HG02642 (cell line): Measurements from ENCODE around the gene DOC2B.
"Not testable (repeated sequence)": the region's sequence is repeated elsewhere in the genome, so short reads cannot be mapped to it uniquely, and the experiment has no call there.

Experiments used
- ATAC-seq: cut with Tn5 transposase; IDR thresholded peaks from one replicate; pipeline ENCODE4 v1.9.1; 2021; ENCODE audit warnings: mild to moderate bottlenecking; ENCODE audit not compliant: unreplicated experiment, poor library complexity

Gene DOC2B

DNA sequence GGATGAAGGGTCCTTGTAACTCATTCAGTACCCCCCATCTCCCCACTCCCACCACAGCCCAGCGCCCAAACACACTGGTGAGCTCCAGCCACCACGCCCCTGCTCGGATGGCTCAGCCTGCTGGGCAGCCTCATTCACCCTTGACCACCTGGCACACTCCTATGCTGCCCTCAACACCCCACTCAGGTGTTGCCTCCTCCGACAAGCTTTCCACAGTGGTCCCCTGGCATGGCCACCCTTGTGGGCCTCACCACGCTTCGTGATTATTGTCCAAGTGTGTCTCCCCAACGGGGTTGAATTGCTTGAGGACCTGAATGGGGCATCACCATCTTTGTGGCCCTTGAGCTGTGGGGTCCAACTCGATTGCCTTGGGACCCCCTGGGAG, 12.0 kb upstream of the DOC2B start:
- no peak for ATAC-seq

DNA sequence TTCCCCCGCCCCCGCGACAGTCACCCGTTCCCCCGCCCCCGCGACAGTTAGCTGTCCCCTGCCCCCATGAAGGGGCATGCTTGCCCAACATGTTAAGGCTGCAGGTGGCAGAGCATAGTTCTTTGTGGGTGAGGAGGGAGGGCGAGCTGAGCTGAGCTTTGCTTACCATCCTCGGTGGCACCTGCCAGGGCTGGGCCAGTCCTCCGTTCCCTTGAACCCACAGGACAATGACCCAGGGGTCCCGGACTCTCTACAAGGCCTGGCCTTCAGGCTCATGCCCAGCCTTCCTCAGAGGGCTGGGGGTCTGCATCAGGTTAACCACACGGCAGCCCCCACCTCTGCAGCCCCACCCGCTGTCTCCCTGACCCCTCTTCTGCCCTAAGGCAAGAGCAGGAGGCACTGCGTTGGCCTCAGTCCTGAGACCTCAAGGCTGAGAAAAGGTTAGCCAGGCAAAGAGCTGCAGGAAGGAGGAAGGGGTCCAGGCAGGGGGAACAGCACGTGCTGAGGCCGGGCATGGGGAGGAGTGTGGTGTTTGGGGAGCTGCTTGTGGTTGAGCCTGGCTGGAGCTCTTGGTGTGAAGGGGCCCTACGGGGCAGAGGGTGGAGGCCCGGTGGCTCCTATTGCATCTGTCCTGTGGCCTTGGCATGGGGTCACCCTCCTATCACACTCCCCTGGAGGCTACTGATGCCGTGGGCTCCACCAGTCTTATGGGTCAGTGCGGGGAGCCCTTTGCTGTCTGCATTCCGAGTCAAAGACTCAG, 11.4 kb upstream of the DOC2B start:
- no peak for ATAC-seq

DNA sequence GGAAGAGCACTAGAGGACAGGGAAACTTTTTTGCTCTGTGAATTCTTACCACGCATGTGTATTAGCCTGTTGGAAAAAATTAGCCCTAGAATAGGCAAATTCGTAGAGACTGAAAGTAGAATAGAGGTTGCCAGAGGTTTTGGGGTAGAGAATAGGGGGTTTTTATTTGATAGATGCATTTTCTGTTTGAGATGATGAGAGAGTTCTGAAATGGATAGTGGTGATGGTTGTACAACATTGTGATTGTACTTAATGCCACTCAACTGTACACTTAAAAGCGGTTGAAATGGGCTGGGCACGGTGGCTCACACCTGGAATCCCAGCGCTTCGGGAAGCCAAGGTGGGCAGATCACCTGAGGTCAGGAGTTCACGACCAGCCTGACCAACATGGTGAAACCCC, 8.0 kb upstream of the DOC2B start:
- ATAC-seq, result no peak

DNA sequence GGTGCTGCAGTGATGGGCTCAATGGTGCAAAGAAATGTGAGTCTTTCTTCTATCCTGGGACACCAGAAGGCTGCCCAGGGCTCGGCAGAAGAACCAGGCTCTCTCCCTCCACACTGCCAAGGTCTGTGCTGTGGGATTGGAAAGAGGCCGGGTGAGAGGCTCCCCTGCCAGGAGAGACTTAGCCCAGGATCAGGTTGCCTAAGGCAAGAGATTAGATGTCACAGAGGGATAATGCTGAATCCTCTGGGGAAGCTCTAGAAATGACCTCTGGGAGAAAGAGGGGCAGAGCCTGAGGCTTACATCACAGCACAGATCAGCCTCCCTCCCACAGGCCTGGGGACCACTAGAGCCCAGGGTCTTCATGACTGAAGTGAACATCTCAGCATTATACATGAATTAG, 5.7 kb upstream of the DOC2B start:
- no peak for ATAC-seq

DNA sequence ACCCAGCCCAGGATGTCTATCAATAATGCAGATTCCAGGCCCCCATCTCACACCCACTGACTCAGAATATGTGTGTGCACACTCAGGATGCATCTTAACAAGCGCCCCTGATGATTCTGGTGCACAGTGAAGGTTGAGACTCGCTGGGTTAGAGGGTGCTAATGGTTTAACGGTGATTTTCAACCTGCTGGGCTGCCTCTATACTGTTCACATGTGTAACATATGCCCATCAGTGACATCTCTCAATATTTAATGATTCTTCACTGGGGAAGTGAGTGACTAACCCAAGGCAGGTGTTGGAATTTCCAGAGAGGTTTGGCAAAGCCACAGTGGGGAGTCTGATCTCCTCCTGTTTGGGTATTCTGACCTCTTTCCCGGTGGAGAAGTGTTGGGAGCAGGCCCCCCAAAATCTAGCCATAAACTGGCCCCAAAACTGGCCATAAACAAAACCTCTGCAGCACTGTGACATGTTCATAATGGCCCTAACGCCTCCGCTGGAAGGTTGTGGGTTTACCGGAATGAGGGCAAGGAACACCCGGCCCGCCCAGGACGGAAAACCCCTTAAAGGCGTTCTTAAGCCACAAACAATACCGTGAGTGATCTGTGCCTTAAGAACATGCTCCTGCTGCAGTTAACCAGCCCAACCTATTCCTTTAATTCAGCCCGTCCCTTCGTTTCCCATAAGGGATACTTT, 4.1 kb upstream of the DOC2B start:
- ATAC-seq, result no peak

DNA sequence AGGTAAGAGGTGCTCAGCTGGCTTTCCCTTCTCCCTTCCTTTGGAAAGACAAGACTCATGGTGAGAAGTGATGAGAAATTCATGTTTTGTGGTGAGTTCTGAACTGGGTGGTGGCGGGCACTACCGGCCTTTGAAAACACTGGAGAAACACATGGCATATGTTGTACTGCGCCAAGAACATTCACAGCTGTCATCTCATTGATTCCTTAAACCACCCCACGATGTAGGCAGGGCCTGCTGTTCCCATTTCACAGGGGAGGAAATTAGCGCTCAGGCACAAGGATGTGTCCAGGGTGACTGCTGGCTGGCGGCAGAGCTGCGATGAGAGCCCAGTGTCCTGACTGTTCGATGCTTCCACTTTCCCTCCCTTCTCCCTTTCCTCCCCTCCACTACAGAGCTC, 1.6 kb upstream of the DOC2B start:
- ATAC-seq, result no peak

DNA sequence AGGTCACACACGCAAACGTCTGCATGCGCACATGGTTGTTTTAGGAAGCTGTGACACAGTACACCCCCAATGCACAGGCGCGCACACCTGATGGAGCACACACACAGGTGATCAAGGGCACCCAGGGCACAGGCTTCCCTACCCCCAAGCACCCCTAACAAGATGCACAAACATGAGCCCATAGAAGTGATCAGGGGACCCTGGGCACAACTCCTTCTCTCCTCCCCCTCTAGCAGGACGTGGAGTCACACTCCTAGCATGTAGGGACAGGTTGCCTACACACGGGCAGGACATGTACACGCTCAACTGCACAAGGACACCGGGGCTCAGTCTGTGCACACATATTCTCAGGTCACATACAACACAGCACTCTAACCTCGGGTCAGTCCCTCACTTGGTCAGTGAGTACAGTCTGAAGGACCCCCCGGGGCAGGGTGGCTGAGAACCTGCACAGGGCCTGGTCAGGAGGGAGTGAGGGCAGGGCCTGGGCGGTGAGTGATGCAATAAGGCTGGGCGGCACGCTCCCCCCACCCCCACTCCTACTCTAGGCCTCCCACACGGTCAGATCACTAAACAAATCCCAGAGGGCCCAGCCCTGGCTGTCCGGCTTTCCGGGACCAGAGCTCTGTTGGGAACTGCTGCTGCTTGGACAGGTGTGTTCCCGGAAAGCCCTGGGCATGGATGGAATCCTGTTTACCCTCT, 751 bp upstream of the DOC2B start:
- no peak for ATAC-seq

DNA sequence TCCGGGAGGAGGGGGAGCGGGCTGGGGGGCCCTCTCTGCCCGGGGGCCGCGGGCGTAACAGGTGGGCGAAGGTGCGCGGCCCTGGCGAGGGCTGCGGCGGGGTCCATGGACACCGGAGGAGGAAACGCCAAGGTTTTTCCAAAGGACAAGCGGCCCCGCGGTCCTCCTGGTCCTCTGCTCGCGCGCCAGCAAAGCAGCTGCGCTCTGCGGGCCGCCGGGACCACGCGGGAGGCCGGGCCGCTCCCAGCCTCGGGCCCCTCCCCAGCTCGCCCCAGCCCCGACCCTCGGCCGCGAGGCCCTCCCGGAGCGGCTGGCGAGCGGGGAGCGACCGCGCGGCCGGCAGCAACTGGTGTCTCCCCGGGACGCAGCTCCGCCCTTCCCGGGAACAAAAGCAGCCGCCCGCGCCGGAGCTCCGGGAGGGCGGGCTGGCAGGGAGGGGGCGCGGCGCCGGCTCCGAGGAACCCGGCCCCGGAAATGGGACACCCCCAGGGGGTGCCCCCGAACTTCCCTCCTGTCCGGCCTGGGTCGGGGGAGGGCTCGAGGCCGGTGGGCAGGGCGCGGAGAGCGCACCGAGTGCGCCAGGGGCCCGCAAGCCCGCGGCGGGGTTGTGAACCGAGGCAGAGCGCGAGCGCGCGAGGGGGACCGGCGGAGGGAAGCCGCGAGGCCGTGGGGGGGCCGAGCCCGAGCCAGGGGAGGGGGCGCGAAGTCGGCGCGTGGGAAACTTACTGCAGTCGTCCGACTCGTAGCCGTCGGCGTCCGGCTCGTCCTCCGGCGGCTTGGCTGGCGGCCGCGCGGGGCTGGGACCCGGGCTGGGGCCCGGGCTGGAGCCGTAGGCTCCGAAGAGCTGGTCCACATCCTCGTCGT, 837 bp downstream of the DOC2B start:
- no peak for ATAC-seq

DNA sequence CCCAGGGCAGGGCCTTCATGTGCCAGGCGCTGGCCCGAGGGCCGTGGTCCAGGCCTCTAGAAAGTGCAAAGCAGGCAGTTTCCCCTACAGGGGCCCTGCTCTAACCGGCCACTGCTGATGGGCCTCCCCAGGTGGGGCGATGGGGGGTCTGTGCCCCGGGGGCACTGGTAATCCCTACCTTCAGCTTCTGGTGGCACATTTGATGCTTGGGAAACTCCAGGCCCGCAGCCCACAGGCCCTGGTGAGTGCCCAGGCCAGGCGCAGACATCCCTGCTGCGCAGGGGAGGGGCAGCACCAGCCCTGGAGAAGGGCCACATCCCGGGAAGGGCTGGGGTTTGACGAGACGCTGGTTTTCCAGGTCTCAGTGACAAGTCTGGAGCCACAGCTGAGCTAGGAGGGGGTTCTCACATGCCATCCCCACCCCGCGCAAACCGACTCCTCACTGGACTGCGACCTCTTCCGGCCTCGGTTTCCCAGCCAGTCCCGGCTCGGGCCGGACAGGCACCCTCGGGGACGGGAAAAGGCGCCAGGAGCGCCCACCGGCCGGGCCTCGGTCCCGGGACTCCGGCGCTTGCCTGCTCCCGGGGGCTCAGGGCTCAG, 1.6 kb downstream of the DOC2B start:
- no peak for ATAC-seq

DNA sequence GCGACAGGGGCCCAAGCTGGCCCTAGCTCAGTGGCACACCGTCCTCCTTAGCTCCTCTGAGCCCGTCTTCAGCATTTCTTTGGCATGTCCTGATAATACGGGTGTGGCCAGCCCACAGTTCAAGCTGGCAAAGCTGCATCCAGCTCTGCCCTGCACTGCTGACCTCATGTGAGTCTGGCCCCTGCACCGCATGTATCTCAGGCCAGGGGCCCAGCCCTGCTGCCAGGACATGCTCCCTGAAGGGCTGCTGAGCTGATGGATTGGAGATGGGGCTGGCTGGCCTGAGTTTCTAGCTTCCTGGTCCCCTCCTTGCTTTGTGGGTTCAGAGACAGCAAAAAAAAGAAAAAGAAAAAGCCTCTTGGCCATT, 2.4 kb downstream of the DOC2B start:
- no peak for ATAC-seq

DNA sequence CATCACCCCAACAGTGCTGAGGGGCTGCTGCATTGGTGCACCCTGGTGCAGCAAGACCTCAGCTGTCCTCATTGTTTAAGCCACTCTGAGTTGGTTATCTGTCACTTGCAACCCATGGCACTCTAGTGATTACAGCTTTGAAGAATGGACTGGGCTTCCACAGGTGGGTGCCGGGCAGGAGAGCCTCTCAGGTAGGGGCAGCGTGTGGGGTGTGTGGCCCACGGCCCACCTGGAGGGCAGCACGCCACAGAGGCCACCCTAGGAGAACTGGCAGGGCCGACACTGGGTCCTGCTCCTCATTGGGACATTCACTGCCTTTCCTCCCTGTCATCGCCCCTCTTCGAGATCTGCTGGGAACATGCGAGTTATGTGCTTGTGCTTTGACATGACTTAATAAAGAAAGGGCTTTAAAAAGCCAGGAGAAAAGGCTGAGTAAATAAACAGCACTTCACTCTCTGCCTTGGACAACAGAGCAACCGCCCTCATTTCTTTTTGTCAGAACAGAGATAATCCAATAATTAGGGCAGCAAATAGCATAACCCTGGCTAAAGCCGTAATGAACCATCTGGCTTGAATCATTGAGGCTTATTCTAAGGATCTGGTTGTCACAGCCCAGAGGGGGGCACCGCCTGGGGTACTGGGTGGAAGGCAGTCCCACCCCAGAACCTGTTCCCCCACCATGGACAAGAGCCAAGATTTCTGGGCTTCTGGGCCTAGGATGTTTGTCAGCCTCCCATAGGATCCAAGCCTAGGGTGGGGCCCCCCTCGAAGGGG, 3.0 kb downstream of the DOC2B start:
- no peak for ATAC-seq

DNA sequence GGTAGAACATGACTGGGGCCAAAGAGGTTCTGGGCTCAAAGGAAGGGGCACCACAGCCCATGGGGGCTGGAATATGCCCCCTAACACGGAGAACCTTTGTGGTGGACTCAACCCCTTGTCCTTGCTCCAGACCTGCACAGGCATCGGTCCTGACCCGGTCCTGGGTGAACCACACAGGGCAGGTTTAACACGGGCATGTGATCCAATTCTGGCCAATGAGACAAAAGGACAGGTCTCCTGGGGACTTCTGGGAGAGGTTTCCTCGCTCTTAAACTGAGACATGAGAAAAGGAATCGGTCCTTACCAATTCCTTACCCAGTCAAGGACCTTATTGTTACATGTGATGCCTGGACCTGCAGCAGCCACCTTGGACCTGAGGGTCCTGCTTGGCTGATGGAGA, 3.7 kb downstream of the DOC2B start:
- ATAC-seq, result no peak

DNA sequence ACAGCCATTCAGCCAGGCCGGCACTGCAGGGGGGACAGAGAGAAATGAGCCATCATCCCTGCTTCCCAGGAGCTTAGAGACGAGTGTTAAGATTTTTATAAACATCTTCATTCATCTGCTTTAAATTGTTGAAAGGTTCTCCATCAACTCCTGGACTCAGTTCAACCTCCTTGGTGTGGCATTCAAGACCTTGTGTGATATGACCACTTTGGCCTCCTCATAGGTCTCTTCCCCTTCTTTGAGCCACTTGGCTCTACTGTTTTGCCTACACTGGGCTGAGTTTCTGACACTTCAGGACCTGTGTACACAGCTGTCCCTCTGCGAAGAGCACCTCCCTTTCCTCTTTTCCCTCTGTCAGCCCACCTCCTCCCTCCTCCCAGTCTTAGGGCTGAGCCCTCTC, 4.3 kb downstream of the DOC2B start:
- ATAC-seq, result no peak

DNA sequence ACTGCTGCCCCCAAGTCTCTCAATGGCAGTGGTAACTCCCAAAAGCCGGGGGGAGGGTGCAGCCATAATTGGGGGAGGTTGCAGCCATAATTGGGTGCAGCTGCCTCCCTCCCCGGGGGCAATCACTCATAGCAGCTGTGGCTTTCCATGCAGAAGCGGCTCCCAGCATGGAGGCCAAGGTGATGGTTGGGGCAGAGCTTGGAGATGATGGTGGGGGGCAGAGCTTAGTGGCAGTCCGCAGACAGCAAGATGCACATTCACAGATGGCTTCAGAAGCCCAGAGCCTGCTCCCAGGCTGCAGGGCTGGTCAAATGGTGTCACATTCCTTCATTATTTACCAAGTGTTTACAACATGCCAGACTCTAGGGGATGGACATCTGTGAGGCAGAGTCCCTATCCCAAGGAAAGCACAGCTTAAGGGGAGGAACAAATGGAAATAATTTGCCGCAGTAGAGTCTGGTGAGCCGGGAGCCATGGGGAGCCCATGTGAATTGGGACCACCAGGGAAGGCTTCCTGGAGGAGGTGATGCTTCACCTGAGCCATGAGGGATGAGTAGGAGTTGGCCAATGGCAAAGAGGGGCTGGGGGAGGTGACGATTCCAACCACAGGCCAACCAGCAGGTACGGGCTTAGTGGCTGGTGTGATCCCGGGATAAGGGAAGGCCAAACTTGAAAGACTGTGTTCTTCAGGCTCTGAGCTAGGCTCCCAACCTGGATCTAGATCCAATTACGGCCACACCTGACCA, 8.1 kb downstream of the DOC2B start:
- no peak for ATAC-seq

DNA sequence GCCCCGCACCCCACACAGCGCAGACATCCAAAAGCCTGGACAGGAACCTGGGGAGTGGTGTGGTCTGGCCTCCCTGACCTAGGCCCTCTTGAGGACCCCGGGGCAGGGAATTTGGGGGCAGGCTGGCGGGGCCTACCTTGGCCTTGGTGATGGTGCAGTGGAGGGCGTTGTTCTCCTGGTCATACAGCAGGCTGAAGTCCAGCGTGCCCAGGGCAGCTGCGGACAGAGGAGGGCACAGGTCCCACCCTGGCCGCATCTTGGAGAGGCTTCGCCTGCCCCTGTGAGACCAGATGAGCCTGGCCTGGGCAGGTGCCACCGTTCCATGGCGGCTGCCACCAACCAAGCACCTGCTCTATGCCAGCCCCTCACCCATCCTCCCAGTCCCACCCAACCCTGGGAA, 9.0 kb downstream of the DOC2B start:
- ATAC-seq, result no peak

DNA sequence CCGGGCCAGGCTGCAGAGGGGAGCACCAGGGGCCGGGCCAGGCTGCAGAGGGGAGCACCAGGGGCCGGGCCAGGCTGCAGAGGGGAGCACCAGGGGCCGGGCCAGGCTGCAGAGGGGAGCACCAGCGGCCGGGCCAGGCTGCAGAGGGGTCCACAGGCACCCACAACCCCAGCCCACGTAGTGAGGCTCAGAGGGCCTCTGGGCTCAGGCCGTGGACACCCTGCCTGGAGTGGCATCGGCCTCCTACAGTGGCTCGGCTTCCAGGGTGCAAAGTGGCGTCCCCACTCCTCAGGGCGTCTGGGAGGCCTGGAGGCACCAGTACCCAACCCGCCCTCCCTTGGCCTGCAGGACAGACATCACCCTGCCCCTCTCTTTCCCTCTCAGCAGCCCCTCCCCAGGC, 9.6 kb downstream of the DOC2B start:
- no peak for ATAC-seq

DNA sequence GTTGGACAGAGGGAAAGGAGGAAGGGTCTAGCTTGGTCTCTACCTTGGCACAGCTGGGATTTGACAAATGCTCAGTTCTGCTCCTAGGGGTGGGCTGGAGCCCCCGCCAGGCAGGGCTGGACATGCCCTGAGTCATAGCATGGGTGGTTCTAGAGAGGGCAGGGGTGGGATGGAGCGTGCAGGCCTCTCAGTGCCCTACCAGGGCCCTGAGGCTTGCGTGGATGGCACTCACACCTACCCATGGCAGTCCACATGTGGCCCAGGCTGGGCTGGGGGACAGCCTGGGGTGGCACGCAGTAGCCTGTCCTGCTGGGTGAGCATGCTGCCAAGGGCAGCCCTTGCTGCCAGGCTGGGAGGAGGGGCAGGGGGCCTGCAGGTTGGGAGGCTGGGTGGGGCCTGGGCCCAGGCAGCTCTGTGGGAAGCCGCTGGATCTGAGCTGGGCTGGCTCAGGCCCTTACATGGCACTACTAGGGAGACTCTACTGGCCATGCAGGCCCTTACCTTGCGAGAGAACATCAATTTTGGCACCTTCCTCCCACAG, 11.2 kb downstream of the DOC2B start:
- ATAC-seq, result no peak

DNA sequence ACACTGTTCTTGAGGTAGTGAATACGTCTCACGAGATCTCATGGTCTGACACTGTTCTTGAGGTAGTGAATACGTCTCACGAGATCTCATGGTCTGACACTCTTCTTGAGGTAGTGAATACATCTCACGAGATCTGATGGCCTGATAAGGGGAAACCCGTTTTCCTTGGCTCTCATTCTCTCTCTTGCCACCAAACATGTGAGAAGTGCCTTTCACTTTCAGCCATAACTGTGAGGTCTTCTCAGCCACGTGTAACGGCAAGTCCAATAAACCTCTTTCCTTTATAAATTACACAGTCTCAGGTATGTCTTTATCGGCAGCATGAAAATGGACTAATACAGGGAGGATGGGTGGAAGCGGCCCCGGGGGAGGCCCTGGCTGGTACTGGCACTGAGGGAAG, 12.8 kb downstream of the DOC2B start:
- not testable (repeated sequence) for ATAC-seq

DNA sequence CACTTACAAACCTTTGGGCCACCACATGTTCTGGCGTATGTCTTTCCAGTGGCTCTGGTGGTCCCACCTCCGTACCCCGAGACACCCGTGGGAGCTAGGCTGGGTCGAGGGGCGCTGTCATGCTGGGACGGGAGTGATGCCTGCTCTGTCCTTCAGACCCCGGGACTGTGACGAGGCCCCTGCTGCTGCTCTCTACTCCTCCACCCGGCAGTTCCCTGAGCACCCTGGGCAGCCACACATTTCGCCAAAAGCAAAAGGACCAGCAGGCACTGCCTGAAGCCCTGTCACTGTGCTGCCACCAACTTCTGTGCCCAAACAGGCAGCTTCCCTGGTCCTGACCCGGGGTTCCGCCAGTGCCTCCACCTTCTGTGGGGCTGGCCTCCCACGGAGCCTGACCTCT, 15.5 kb downstream of the DOC2B start:
- ATAC-seq, result no peak
